KOPT-K1 (cell line): ENCODE data around the gene SMOC1.
"Not testable (repeated sequence)": the region's sequence is repeated elsewhere in the genome, so short reads cannot be mapped to it uniquely, and the experiment has no call there.

Experiments
- H3K27ac ChIP-seq: fragments of 200-600 bp; sonication (generic); 2 replicates; pipeline ENCODE4 v1.5.1; 2016; ENCODE audit warnings: antibody characterized with exemption, mild to moderate bottlenecking, low read depth, low read length; ENCODE audit not compliant: poor library complexity, severe bottlenecking
- H3K36me3 ChIP-seq: fragments of 200-600 bp; sonication (generic); 2 replicates; pipeline ENCODE4 v1.5.1; 2017; ENCODE audit warnings: antibody characterized with exemption, mild to moderate bottlenecking, low read length, moderate library complexity; ENCODE audit not compliant: insufficient read depth
- H3K9me3 ChIP-seq: fragments of 200-600 bp; sonication (generic); 2 replicates; pipeline ENCODE4 v1.5.1; 2017; ENCODE audit warnings: antibody characterized with exemption, low read length, mild to moderate bottlenecking; ENCODE audit not compliant: insufficient read depth, poor library complexity, severe bottlenecking

Gene SMOC1

GRCh38 chr14:69903046-69903445 lies 23.8 kb downstream of the SMOC1 start:
- H3K9me3 ChIP-seq, H3K27ac ChIP-seq, H3K36me3 ChIP-seq: not testable (repeated sequence)

- Histone ChIP-seq H3K9me3 (peaks cover 3% of the 10 kb centered on the region), H3K27ac (no peak overlapping the region), H3K36me3 (no peaks in the 10 kb centered on the region)
Observed at GRCh38 chr14:69904246-69904645, 25.0 kb downstream of the SMOC1 start.

DNA sequence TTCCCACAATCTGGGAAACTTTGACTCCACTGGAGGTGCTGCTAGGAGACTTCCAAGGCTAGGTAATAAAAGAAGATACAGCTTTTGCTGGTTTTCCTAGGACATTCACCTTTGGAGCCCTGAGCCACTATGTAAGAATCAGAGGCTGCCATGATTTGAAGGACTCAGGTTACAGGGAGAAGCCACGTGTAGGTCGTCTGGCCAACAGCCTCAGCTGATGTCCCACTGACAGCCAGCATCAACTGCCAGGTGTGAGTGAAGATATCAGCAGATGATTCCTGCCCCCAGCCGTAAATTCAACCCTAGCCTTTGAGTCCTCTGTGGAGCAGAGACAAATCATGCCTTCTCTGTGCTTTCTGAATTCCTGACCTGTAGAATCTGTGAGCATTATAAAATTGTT lies 27.0 kb downstream of the SMOC1 start:
- no peak overlapping the region for H3K27ac ChIP-seq
- no peaks in the 10 kb centered on the region for H3K9me3 ChIP-seq
- no peaks in the 10 kb centered on the region for H3K36me3 ChIP-seq

GRCh38 chr14:69909826-69910550 lies 30.8 kb downstream of the SMOC1 start:
- H3K27ac ChIP-seq: no peak overlapping the region
- no peaks in the 10 kb centered on the region for H3K36me3 ChIP-seq
- H3K9me3 ChIP-seq: no peaks in the 10 kb centered on the region

- Histone ChIP-seq H3K27ac (no peak overlapping the region), H3K9me3 (no peaks in the 10 kb centered on the region)
Observed at GRCh38 chr14:69910871-69911270, 31.7 kb downstream of the SMOC1 start.

DNA sequence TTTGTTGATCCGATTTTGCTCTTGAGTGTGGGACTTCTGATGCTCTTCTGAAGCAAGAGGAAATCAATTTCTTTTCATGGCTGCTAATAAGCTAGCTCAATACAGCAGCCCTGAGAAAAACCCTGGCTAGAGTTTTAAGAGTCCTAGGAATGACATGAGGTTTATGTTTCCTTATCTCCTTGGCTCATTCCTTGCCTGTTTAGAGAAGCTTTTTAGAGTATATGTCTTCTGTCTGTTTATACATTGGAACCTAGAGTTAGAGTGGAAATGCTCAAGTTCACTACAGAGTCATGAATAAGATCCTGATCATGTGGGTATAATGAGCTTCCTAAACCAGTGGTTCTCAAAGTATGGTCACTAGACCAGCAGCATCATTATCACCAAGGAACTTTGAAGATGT lies 34.5 kb downstream of the SMOC1 start:
- Histone ChIP-seq H3K36me3 (no peaks in the 10 kb centered on the region), H3K27ac (no peak overlapping the region)

More at GRCh38 chr14:69910871-69911270, 31.7 kb downstream of the SMOC1 start:
- no peaks in the 10 kb centered on the region for H3K36me3 ChIP-seq

GRCh38 chr14:69916396-69916795 lies 37.2 kb downstream of the SMOC1 start:
- no peaks in the 10 kb centered on the region for H3K9me3 ChIP-seq
- no peaks in the 10 kb centered on the region for H3K36me3 ChIP-seq
- no peak overlapping the region for H3K27ac ChIP-seq

More for the DNA sequence above, 34.5 kb downstream of the SMOC1 start:
- H3K9me3 ChIP-seq: no peaks in the 10 kb centered on the region

DNA sequence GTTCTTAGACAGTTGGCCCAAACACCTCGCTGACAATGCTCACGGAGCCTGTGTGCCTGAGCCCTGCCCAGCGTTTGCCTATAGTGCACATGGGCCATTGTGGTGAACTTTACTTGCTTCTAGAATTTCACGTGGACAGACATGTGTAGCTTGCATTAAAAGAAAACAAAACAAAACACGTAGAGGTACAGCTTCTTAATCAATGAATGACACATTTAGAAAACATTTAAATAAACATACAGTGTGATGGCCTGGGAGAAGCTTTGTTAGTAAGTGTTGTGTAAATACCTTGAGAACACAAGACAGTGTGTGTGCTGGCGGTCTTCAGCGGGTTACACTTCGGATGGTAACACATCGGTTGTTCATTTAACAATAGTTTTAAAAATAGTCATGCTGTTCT lies 38.1 kb downstream of the SMOC1 start:
- no peaks in the 10 kb centered on the region for H3K9me3 ChIP-seq
- no peaks in the 10 kb centered on the region for H3K36me3 ChIP-seq
- no peak overlapping the region for H3K27ac ChIP-seq

GRCh38 chr14:69919815-69920214 lies 40.6 kb downstream of the SMOC1 start:
- no peak overlapping the region for H3K27ac ChIP-seq

GRCh38 chr14:69921052-69921451 lies 41.8 kb downstream of the SMOC1 start:
- Histone ChIP-seq H3K9me3 (no peaks in the 10 kb centered on the region), H3K27ac (no peak overlapping the region), H3K36me3 (no peaks in the 10 kb centered on the region)

More at GRCh38 chr14:69919815-69920214, 40.6 kb downstream of the SMOC1 start:
- Histone ChIP-seq H3K36me3 (no peaks in the 10 kb centered on the region), H3K9me3 (no peaks in the 10 kb centered on the region)

GRCh38 chr14:69922198-69922597 lies 43.0 kb downstream of the SMOC1 start:
- no peak overlapping the region for H3K27ac ChIP-seq
- no peaks in the 10 kb centered on the region for H3K9me3 ChIP-seq
- H3K36me3 ChIP-seq: no peaks in the 10 kb centered on the region

GRCh38 chr14:69924201-69924600 lies 45.0 kb downstream of the SMOC1 start:
- Histone ChIP-seq H3K9me3 (no peaks in the 10 kb centered on the region), H3K36me3 (no peaks in the 10 kb centered on the region), H3K27ac (no peak overlapping the region)

DNA sequence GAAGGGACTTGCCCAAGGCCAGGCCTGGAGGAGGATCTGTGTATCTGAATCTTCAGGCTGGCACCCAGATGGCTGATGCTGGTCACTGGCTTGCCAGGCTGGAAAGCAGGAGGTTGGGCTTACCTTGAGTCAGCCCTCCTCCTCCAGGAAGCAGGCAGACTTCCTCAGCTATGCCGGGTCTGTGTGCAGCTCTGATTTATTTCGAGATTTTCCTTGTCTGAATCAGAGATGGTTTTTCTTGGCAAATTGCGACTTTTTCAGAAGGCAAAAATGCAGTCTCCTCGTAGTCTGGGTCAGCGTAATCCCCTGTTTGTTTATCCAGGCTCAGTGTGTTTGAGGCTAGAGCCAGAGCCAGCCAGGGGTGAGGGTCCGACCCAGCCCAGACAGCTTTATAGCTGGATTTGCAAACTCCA lies 48.9 kb downstream of the SMOC1 start:
- Histone ChIP-seq H3K36me3 (no peaks in the 10 kb centered on the region), H3K27ac (no peak overlapping the region), H3K9me3 (no peaks in the 10 kb centered on the region)

GRCh38 chr14:69930780-69931379 lies 51.7 kb downstream of the SMOC1 start:
- H3K9me3 ChIP-seq: no peaks in the 10 kb centered on the region
- no peaks in the 10 kb centered on the region for H3K36me3 ChIP-seq
- H3K27ac ChIP-seq: no peak overlapping the region

DNA sequence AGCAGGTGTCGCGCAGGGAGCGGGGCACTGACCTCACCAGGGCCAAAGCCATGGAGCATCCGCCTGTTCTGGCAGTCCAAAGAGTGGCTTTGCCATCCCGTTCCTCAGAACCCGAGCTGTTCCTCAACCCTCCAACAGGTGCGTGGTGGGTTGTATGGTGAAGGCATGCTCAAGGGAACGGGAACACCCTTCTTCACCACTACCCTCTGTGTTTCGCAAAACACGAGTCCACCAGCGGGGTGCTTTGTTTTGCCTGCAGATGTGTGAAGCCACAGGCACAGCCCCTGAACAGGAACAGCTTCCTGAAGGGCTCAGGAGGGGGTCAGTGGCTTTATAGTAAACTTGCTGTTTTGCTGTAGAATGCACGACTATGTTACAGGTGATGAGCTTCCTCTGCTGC lies 52.7 kb downstream of the SMOC1 start:
- Histone ChIP-seq H3K36me3 (no peaks in the 10 kb centered on the region), H3K27ac (no peak overlapping the region), H3K9me3 (no peaks in the 10 kb centered on the region)

GRCh38 chr14:69932391-69932790 lies 53.2 kb downstream of the SMOC1 start:
- H3K36me3 ChIP-seq: no peaks in the 10 kb centered on the region
- no peaks in the 10 kb centered on the region for H3K9me3 ChIP-seq
- H3K27ac ChIP-seq: no peak overlapping the region
